Cerebellar cortex (tissue), 1 donor: ENCODE results near the gene DNMT1.
A peak's percentile ranks its signal among the peaks of the same experiment; 100 is the strongest.
"Not testable (repeated sequence)": the region's sequence is repeated elsewhere in the genome, so short reads cannot be mapped to it uniquely, and the experiment has no call there.

Experiments
- DNase-seq: peaks from one replicate; pipeline ENCODE4 v3.0.0-alpha.2; 2015; ENCODE audit warnings: low spot score

DNMT1 gene

DNA sequence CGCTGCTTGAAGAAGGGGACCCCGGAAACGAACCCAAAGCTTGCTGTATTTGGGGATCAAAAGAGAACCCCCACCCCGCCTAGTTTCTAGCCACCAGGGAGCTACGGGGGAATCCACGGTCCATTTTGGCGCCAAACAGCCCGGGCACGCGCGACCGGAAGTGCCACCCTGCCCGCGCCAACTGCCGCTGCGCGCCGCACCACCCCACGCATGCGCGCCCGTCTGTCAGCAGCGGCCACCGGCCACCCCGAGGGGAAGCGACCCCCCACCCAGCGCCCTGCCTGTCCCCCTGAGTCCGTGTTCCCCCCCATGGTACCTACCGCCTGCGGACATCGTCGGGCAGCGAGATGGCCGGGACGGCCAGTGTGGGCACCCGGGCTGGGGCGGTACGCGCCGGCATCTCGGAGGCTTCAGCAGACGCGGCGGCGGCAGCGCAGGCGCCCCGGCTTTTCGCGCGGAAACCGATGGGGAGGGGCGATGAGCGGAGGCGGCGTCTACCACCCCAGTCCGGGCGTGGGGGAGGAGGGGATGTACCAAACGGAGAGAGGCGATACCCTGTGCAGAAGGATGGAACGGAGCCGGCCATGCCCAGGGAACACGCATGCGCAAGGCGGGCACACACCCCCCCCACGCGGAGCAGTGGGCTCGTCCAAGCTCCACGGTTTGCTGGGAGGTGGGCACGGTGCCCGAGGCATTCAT, at the start of gene DNMT1:
TSS of gene DNMT1 (minus strand) at position 454 of the 699 bp plus-strand sequence. CDS start at position 400, 54 bp downstream.
- peak; percentile 97 for DNase-seq

GRCh38 chr19:10243606-10244005, 48.9 kb upstream of the DNMT1 start:
- no peak for DNase-seq

DNA sequence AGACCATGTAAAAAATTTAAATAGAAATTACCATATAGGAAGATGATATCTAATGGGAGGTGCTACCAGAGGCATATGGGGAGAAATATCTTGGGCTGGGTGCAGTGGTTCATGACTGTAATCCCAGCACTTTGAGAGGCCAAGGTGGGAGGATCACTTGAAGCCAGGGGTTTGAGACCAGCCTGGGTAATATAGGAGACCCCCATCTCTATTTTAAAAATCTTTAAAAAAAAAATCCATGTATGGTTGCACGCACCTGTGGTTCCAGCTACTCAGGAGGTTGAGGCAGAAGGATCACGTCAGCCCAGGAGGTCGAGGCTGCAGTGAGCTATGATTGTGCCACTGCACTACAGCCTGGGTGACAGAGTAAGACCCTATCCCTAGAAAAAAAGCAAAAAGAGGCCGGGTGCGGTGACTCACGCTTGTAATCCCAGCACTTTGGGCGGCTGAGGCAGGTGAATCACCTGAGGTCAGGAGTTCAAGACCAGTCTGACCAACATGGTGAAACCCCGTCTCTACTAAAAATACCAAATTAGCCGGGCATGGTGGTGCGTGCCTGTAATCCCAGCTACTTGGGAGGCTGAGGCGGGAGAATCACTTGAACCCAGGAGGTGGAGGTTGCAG, 47.2 kb upstream of the DNMT1 start:
- not testable (repeated sequence) for DNase-seq

GRCh38 chr19:10238172-10238783, 43.5 kb upstream of the DNMT1 start:
- DNase-seq, result no peak

DNA sequence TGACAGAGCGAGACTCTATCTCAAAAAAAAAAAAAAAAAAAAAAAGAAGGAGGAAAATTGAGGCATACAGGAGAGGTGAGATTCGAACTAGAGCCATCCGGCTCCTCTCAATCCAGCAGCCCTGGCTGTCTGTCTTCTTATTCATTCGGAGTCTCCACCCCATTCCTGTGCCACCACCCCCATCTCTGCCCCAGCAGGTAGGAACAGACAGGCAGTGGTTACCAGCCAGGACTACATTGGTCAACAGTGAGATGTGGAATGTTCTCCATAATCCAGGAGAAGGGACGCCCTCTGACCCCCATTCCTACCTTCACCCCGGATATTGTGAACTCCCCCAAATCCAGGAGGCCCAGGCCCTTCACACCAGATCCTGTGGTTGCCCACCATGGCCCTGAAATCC, 42.9 kb upstream of the DNMT1 start:
- no peak for DNase-seq

GRCh38 chr19:10235409-10235808, 40.7 kb upstream of the DNMT1 start:
- not testable (repeated sequence) for DNase-seq

DNA sequence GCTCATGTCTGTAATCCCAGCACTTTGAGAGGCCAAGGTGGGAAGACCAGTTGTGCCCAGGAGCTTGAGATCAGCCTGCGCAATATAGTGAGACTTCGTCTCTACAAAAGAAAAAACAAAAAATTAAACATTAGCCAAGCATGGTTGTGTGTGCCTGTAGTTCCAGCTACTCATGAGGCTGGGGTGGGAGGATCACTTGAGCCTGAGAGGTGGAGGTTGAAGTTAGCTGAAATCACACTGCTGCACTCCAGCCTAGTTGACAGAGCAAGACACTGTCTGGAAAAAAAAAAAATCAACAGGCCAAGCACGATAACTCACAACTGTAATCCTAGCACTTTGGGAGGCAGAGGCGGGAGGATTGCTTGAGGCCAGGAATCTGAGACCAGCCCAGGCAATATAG, 40.2 kb upstream of the DNMT1 start:
- no peak for DNase-seq

DNA sequence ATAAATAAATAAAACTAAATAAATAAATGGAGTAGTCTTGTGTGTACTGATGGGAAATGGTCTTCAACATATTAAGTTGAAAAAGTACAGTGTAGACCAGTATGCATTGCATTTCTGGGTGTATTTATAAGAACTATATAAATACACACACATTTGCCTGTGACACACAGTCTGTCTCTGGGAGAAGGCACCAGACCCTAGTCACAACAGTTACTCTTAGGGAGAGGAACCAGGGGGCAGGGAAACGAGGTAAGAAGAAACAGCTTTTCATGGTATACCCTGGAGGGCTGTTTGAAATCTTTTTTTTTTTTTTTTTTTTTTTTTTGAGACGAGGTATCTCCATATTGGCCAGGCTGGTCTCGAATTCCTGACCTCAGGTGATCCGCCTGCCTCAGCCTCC, 39.2 kb upstream of the DNMT1 start:
- no peak for DNase-seq

GRCh38 chr19:10231612-10232228, 37.0 kb upstream of the DNMT1 start:
- DNase-seq, result no peak

- DNase-seq, result peak; percentile 47
Observed at GRCh38 chr19:10230861-10231611, 36.3 kb upstream of the DNMT1 start, which contains the start of gene S1PR2. S1PR2 (minus strand) TSS chr19:10231331; CDS start chr19:10224905, 6,426 bp downstream.

DNA sequence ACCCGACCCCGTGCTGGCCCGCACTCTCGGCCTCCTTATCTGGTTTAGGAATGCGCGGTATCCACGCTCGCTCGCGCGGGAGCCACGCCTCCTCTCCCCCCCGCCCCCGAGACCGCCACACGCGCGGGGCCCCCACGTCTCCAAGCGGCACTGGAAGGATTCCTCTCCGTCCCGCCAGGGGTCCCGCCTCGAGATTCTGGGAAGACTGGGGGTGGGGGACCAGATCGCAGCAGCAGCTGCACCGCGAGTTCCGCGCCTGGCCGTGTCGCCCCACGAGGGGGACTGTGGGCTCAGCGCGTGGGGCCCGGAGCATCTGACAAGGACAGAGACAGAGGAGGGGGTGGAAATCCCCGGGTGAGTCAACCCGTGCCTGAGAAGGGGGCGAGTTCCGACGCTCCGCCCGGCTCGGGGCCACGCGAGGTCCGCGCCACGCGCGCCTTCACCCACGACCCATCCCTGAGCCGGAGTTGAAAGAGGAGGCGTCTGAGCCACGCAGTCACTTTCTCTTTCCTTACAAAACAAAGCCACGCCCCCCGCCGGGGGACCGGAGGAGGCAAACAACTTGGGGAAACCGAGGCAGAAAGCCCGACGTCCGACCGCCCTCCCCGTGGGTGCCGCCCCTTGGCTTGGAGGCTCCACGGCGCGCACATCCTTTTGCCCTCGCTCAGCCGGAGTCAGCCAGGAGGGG, 35.6 kb upstream of the DNMT1 start:
- no peak for DNase-seq

DNA sequence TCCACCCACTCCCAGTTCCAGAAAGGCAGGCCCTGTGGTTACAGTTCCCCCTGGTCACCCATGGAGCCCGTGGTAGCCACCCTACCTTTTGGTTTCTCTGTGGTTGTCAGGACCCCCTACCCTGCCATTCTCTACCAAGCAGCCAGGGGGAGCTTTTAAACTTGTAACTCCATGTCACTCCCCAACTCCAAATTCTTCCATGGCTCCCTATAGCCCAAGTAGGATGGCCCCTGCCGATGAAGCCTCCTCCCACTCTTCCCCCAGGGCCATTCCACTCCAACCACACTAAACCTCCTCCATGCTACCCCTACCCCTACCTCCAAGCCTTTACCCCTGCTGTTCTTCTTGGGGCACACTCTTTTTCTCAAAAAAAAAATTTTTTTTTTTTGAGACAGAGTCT, 34.2 kb upstream of the DNMT1 start:
- DNase-seq, result peak; percentile 56

- no peak for DNase-seq
Observed at GRCh38 chr19:10228393-10228792, 33.6 kb upstream of the DNMT1 start.

DNA sequence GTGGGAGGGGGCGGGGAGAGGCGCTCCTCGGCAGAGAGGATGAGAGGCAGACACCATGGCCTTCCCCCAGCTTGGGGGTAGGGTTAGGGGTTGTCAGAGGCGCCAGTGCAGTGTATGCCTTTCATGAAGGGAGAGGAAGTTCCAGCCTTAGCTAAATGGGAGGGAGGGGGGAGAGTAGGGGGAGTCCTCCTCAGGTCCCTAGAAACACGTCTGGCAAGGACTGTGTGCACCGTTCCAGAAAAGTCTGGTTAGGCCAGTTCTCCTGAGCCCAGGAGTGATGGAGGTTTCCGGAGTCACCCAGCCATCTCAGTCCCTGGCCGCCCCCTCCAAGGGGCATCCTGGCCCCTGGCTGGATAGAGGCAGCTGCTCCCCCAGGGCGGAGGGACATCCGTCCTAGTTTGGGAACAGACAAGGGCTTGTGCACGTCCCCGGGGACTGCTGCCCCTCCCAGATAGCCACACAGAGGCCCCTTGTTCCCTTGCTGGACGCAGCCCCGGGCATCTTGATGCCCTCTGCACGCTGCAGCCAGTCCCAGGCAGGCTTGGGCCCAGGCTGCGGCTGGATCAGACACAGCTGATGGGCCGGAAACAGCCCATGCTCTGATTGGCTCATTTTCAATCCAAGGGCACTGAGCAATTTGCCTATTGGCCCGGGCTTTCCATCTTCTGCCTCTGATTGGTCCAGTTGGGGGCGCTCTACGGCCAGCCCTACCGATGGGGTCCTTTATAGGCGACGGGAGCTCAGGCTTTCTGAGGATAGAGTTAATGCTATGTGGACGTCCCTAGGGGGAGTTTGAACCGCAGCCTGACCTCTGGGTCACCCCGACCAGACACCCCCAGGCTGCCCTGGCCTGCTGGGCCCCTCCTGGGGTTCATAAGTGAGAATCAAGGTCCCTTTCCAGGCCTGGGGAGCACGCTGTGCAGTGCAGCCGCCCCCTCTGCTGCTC, 32.5 kb upstream of the DNMT1 start:
- no peak for DNase-seq

DNA sequence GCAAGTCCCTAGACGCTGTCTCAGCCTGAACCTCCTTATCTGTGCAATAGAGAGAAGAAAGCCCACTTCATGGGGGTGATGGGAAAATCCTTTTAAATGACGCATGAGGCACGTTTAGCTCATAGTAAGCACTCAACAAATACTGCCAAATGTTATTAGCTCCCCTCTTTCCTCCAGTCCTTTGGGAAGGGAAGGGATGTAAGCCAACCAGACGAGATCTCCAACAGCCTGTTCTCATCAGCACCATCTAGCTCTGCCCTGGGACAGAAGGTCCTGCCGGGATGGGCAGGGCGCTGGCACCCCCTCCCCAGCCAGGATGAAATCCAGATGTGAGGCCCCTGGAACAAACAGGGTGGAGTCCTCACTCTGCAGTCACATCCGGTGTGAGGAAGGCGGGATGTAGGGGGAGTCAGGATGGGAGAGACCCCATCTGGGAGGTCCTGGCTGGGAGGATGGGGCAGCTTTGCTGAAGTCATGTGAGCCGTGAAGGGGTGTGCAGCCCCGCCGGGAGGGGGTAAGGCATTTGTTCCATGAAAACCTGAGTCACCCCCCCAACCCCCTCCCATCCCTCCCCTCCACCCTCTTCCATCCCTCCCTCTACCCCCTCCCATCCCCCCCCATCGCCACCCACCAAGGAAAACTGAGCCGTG, 31.7 kb upstream of the DNMT1 start:
- DNase-seq, result no peak

- DNase-seq, result no peak
Observed at GRCh38 chr19:10226021-10226375, 31.2 kb upstream of the DNMT1 start.

DNA sequence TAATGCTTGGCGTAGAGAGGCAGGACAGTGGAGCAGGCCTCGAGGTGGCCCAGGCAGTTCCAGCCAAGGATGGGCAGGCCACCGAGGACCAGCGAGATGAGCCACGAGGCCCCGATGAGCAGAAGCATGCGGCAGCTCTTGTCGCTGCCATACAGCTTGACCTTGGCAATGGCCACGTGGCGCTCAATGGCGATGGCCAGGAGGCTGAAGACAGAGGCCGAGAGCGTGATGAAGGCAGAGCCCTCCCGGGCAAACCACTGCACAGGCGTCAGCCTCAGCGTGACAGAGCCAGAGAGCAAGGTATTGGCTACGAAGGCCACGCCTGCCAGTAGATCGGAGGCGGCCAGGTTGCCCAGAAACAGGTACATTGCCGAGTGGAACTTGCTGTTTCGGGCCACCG, 29.6 kb upstream of the DNMT1 start:
- no peak for DNase-seq

GRCh38 chr19:10223488-10224213, 28.9 kb upstream of the DNMT1 start:
- DNase-seq, result no peak

GRCh38 chr19:10222201-10222890, 27.6 kb upstream of the DNMT1 start:
- DNase-seq, result no peak
